SK-N-MC (cell line): ENCODE measurements around the gene OR51A7.

Experiments
- EZH2 ChIP-seq: fragments of 200-600 bp; sonication (generic); IDR thresholded peaks from one replicate; pipeline ENCODE4 v1.6.1; 2017; ENCODE audit warnings: antibody characterized with exemption
- POLR2AphosphoS5 ChIP-seq: IDR thresholded peaks from 2 replicates; pipeline ENCODE4 v1.6.1; 2012; ENCODE audit warnings: mild to moderate bottlenecking, low read depth, low read length, borderline replicate concordance

- no peak for TF ChIP-seq POLR2AphosphoS5
- TF ChIP-seq EZH2: no peak
Observed at GRCh38 chr11:4863876-4864275, 39.7 kb upstream of the OR51A7 start.
